ENCODE data around the gene GALNT12.

Gene GALNT12

GRCh38 chr9:98805506-98806272, 1.8 kb upstream of the GALNT12 start:
- no peak for DNase-seq

DNA sequence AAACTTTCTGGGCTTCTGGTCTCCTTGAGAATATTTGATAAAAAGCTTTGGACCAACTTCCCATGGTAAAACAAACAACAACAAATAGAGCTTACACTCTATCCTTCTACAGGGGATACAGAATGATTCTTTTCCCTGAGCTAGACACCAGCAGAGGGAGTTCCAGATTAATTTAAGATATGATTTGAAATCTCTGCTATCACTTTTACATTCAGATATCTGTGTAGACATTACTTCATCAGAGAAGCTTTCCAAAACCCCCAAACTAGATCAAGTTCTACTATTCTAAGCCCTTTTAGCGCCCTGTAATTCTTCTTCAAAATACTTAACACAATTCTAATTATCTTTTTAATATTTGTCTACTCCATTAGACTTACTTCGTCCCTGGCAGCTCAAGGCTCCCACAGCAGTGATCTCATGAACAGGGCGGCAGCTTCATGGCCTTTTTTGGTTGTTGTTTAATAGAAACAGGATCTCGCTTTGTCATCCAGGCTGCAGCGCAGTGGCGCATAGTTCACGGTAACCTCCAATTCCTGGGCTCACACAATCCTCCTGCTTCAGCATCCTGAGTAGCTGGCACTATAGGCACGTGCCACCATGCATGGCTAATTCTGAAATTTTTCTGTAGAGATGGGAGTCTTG, 955 bp upstream of the GALNT12 start:
- DNase-seq, result no peak

GRCh38 chr9:98807814-98808195, 335 bp downstream of the GALNT12 start:
- DNase-seq, result no peak

DNA sequence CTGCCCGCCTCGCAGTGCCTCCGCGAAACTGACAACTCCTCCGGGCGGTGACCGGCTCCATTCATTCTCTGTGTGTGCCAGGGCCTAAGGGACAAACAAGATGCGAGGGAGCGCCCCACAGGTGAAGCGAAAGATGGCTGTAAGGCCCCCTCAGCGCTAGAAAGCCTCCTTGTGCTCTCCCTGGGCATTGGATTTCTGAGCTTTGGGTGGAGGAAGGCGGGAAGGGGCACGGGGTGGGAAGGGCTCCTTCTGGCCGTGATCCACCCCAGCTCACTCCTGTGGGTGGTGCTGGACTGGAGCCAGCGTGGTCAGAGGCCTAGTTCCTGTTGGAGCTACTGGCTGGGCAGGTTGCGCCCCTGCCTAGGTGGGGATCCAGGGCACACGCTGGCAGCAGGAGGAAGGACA, 943 bp downstream of the GALNT12 start:
- peak; percentile 32 for DNase-seq

GRCh38 chr9:98808875-98809274, 1.4 kb downstream of the GALNT12 start:
- DNase-seq, result no peak

- DNase-seq, result peak; percentile 22
Observed at GRCh38 chr9:98809311-98810101, 2.0 kb downstream of the GALNT12 start.

DNA sequence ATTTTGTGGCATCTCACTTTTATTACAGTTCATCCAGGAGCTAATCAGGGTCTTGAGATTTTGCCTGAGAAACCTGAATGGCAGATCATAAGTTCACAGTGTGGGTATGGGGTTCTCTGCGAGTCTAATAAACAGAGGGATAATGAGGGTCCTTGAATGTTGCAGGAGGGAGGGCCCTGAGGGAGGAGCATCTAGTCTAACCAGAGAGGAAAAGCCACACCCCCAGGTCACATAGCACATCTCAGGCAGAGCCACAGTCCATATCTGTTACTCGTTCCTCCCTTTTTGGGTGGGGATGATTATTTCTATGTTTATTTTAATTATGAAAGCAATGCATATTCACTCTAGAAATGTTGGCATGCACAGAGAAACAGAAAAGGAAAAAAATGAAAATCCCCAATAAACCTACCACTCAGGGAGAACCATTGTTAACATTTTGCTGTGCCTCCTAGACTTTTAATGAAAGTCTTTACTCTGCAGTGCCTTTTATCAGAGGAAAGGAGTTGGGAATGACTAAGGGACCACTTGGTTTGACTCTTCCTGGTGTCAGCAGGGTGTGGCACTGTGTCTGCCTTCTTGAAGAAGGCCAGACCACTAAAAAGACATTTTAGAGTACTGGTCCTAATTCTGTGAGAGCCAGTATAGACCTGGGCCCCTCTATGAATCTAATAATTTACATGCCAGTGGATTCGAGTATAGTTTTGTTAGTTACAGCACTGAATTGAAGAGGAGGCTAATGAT, 2.8 kb downstream of the GALNT12 start:
- DNase-seq, result no peak

DNA sequence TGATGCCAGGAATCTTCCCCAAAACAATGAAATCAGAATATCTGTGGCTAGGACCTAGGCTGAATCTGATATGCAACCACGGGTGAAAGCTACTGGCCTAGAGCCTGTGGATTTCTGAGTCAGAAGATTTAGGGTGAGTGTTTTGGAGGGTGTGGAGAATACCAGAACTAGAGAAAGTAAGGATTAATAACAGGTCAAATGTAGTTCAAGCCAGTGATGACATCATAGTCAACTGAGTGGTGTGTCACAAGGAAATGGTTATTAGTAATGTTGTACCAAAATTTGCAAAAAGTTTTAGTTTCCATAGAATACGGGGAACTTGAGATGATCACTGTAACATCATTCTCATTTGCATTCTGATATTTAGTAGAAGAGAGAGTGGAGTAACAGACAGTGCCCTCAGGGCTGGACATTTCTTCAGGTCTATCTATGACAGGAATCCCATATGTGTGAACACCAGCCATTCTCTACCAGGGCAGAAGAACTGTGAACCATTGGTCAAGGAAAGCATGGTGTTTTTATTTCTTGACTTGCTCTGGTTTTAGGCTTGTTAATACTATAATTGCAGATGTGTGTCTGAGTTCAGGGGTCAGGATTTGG, 3.7 kb downstream of the GALNT12 start:
- DNase-seq, result no peak

- no peak for DNase-seq
Observed at GRCh38 chr9:98815391-98815951, 8.0 kb downstream of the GALNT12 start.

- DNase-seq, result no peak
Observed at GRCh38 chr9:98818764-98819163, 11.3 kb downstream of the GALNT12 start.

- DNase-seq, result no peak
Observed at GRCh38 chr9:98819231-98819630, 11.8 kb downstream of the GALNT12 start.

DNA sequence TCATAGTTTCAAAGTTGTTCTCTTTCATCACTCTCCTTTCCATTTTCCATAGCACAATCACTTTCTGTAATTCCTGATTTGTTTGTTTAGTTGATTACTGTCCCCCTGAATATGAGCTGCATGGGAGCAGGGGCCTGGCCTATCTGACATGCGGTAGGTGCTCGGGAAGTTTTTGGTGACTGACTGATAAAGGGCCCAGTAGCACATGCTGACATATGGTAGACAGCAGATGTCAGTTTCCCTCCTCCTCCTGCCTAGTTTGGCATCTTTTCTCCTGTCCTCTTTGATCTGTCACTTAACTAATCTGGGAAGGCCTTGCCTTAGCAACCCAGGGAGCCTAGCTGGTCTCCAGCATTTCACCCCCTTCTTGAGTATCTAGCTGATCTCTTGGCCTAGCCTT, 14.4 kb downstream of the GALNT12 start:
- no peak for DNase-seq

GRCh38 chr9:98822661-98823060, 15.2 kb downstream of the GALNT12 start:
- no peak for DNase-seq

GRCh38 chr9:98823666-98824334, 16.3 kb downstream of the GALNT12 start:
- DNase-seq, result no peak

- DNase-seq, result no peak
Observed at GRCh38 chr9:98825414-98825813, 17.9 kb downstream of the GALNT12 start.

- DNase-seq, result no peak
Observed at GRCh38 chr9:98826716-98827115, 19.2 kb downstream of the GALNT12 start.

DNA sequence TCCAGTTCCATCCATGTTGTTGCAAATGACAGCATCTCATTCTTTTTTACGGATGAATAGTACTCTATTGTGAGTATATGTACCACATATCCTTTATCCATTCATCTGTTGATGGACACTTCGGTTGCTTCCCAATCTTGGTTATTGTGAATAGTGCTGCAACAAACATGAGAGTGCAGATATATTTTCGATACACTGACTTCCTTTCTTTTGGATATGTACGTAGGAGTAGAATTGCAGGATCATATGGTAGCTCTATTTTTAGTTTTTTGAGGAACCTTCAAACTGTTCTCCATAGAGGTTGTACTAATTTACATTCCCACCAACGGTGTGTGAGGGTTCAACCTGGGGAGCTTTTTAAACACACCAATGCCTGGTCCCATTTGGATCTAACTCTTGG, 22.3 kb downstream of the GALNT12 start:
- no peak for DNase-seq

- DNase-seq, result no peak
Observed at GRCh38 chr9:98830554-98830953, 23.1 kb downstream of the GALNT12 start.

- no peak for DNase-seq
Observed at GRCh38 chr9:98831696-98832095, 24.2 kb downstream of the GALNT12 start.

DNA sequence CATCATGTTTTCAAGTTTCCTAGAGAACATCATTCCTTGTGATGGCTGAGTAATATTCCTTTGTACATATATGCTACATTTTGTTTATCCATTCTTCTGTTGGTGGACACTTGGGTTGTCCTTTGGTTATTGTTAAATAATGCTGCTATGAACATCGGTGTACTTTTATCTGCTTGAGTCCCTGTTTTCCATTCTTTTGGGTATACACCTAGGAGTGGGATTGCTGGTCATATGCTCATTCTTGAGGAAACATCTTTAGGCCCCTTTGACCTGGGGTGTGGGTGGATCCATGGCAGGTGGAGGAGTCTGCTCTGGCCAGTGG, 25.3 kb downstream of the GALNT12 start:
- no peak for DNase-seq

DNA sequence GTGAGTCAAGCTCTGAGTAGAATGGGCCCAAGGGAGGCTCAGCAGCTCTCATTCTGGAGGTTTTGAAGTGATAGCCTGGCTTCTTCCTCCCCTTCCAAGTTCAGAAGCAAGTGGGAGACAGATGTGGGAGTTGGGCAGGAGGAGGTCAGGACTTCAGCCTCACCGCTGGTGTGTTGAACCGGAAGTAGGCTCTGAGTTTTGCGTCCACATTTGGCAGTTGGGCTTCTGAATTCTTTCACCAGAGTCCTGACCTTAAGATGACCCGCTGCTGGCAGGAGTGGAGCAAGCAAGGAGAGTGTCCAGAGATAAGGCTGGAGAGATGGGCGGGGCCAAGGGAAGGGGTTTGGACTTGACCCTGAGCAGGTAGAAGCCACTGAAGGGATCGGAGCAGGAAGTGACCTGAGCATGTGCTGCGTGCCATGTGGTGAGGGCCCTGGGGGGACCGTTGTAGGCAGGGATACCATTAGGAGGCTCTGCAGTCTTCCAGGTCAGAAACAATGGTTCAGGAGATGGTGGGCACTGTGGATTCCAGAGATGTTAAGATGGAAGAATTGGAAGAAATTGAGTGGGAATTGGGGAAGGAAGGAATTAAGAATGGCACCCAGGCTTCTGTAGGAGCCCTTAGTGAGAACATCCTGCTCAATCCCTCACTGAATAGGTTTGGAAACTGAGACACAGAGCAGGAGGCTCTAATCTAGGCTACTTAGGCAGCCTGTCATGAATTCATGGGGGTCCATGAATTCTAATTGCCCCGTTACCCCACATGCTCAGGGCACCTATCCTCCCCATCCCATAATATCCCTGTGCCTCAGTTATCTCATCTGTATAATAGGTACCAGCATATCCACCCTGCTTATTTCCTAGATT, 25.9 kb downstream of the GALNT12 start:
- no peak for DNase-seq
